ENCODE results near the gene IFNA10. TPM values are rescaled to one million over a fixed set of nuclear protein-coding genes. Genes with fewer than 3 reads are reported as not detected.

The IFNA10 gene
- total RNA-seq, 1 experiment from 2014 or later: not detected

- Histone ChIP-seq H3K18ac (ENCODE audit: insufficient read length, low read depth, low read length) (no peak overlapping the region), H3K79me2 (ENCODE audit: insufficient read depth, low read length) (no peaks in the 10 kb centered on the region), H4K8ac (replicated peaks; ENCODE audit: insufficient read length, low read depth, low read length) (no peak overlapping the region), H3K4ac (ENCODE audit: low read depth, low read length) (no peak overlapping the region), H3K23me2 (ENCODE audit: insufficient read length, low read depth, low read length, poor library complexity, severe bottlenecking) (no peaks in the 10 kb centered on the region), H3K23ac (ENCODE audit: insufficient read length, low read depth, low read length) (no peak overlapping the region), H2AK5ac (ENCODE audit: insufficient read length, low read length) (no peak overlapping the region), H2BK20ac (ENCODE audit: low read depth, low read length, poor library complexity, severe bottlenecking) (no peak overlapping the region), H3K79me1 (ENCODE audit: insufficient read depth, low read depth, low read length, poor library complexity, severe bottlenecking) (no peaks in the 10 kb centered on the region), H3K56ac (ENCODE audit: insufficient read length, low read depth, low read length) (no peak overlapping the region), H4K5ac (ENCODE audit: insufficient read length, low read depth, low read length) (no peak overlapping the region), H4K91ac (ENCODE audit: insufficient read length, low read depth, low read length) (no peak overlapping the region), H3T11ph (ENCODE audit: low read length) (no peak overlapping the region), H2BK12ac (ENCODE audit: insufficient read length, low read depth, low read length) (no peak overlapping the region), H2BK120ac (ENCODE audit: low read depth, low read length, poor library complexity, severe bottlenecking) (no peak overlapping the region), H3K14ac (ENCODE audit: insufficient read depth, low read length) (no peak overlapping the region), H3K9me3 (ENCODE audit: control insufficient read depth, low read depth, low read length) (no peaks in the 10 kb centered on the region), H3K4me1 (ENCODE audit: insufficient read depth, low read length) (no peaks in the 10 kb centered on the region), H3K4me2 (ENCODE audit: insufficient read depth, insufficient read length, low read length) (no peak overlapping the region), H2BK5ac (ENCODE audit: insufficient read length, low read length) (no peak overlapping the region), H3K9ac (ENCODE audit: extremely low read depth, insufficient read length, low read length) (no peak overlapping the region), H3K27me3 (ENCODE audit: insufficient read depth, low read length) (no peaks in the 10 kb centered on the region), H4K20me1 (ENCODE audit: control insufficient read depth, insufficient read depth, insufficient read length) (no peaks in the 10 kb centered on the region), H2BK15ac (ENCODE audit: low read depth, low read length) (no peak overlapping the region), H2AFZ (ENCODE audit: low read length) (no peak overlapping the region), H3K27ac (ENCODE audit: insufficient read length, low read depth, low read length) (no peak overlapping the region)
- no CpG with 5 or more reads among the region's 4 CpGs for WGBS (ENCODE audit: extremely low coverage, insufficient read length, low lambda C conversion rate)
- Mint-ChIP-seq H3K4me3 (no peak overlapping the region), H3K27ac (0 out of 7 replicates have a peak overlapping the region, but pooled peaks of 1 of the 3 experiments have one; percentile 12), H3K4me1 (no peaks in the 10 kb centered on the region; a peak in 1 of 4 replicates), H3K36me3 (ENCODE audit: insufficient read depth in 1 of 3, low read depth in 3 of 3) (no peaks in the 10 kb centered on the region), H3K27me3 (ENCODE audit: low read depth) (peaks cover 18% of the 10 kb centered on the region), H3K9me3 (no peaks in the 10 kb centered on the region)
- DNase-seq: no peak
- no peak for TF ChIP-seq CTCF (conservative IDR thresholded peaks at IDR 0.05)
These were observed 27.3 kb upstream of the IFNA10 start for GRCh38 chr9:21234153-21234687.
